HepG2 (cell line): ENCODE data around the gene SLC23A2. TPM values are rescaled to one million over a fixed set of nuclear protein-coding genes. Genes with fewer than 3 reads are reported as not detected.

Source experiments
- CREM ChIP-seq, 2 experiments: sonication (generic) in 1 of 2; formaldehyde crosslinking in 1 of 2; IDR thresholded peaks; 2 replicates each; pipeline versions ENCODE4 v1.4.0 to v1.6.1; 2016 to 2020; ENCODE audit warnings: antibody characterized with exemption in 1 of 2, mild to moderate bottlenecking in 1 of 2, missing genetic modification reagents in 1 of 2
- FUBP1 ChIP-seq: sonication (generic); formaldehyde crosslinking; IDR thresholded peaks from 2 replicates; pipeline ENCODE4 v1.5.1; 2020; ENCODE audit warnings: missing genetic modification reagents, mild to moderate bottlenecking, borderline replicate concordance
- GATA4 ChIP-seq: sonication (generic); IDR thresholded peaks from 2 replicates; pipeline ENCODE4 v1.6.1; 2016; ENCODE audit warnings: antibody characterized with exemption, low read depth, borderline replicate concordance
- NR2F1 ChIP-seq, 2 experiments: fragments of 450-650 bp in 1 of 2; formaldehyde crosslinking in 1 of 2; IDR thresholded peaks; 2 replicates each; pipeline versions ENCODE4 v1.5.0 to v1.6.1; 2016 to 2020; ENCODE audit warnings: mild to moderate bottlenecking in 1 of 2, missing compliant biosample characterization in 1 of 2, missing genetic modification reagents in 1 of 2, moderate library complexity in 1 of 2
- TARDBP ChIP-seq: sonication (generic); formaldehyde crosslinking; IDR thresholded peaks from 2 replicates; pipeline ENCODE4 v1.8.0; 2022; ENCODE audit warnings: mild to moderate bottlenecking, missing genetic modification reagents
- ZNF232 ChIP-seq: sonication (generic); formaldehyde crosslinking; IDR thresholded peaks from 2 replicates; pipeline ENCODE4 v1.4.0; 2020; ENCODE audit warnings: missing genetic modification reagents, borderline replicate concordance
- ZNF792 ChIP-seq: IDR thresholded peaks from 2 replicates; pipeline ENCODE4 v1.6.1; 2016
- polyA plus RNA-seq, 8 experiments: library from polyadenylated mRNA; depleted of rRNA in 3 of 8; stranded (reverse) in 7 of 8; unstranded in 1 of 8; fragments of >200 nt; fragmentation: Illumina TruSeq in 4 of 8; extraction: Trizol in 4 of 8; gene quantifications; 2 replicates each; pipeline versions ENCODE4 v1.2.1 to v1.2.3, GENCODE V29; 2011 to 2016; ENCODE audit warnings: low read depth in 4 of 8, missing spikeins in 1 of 8, mixed read lengths in 1 of 8; ENCODE audit not compliant: insufficient read depth in 1 of 8
- total RNA-seq, 5 experiments: library from RNA; depleted of rRNA; stranded (reverse); fragments of >200 nt; fragmentation: Illumina TruSeq; extraction: Trizol; gene quantifications; 2 replicates each; pipeline ENCODE4 v1.2.3, GENCODE V29; 2016; ENCODE audit warnings: low read depth in 1 of 5
- TF ChIP-seq, protein P1 (sequence below), 2 experiments: sonication (generic) in 1 of 2; formaldehyde crosslinking in 1 of 2; IDR thresholded peaks; 2 replicates each; pipeline versions ENCODE4 v1.4.0 to v1.6.1; 2016 to 2020; ENCODE audit warnings: borderline replicate concordance in 1 of 2, low read depth in 1 of 2, mild to moderate bottlenecking in 1 of 2, missing genetic modification reagents in 1 of 2

Gene SLC23A2
- total and polyA plus RNA-seq, 2 of the 13 experiments (the other 11 are each of a cell fraction or from before 2014, with no cell fraction given), result 42.2 to 51.2 TPM

- TF ChIP-seq FUBP1 (CRISPR knock-in tag), result no peak
- TF ChIP-seq TARDBP (CRISPR knock-in tag), result peak; percentile 27; the same call in 1 of the 2 replicates
- TF ChIP-seq NR2F1 (CRISPR knock-in tag; IDR thresholded peaks at IDR 0.05), result 0 out of 4 replicates have a peak, but pooled peaks of 1 of the 2 experiments have one; percentile 5
- TF ChIP-seq, protein P1, sequence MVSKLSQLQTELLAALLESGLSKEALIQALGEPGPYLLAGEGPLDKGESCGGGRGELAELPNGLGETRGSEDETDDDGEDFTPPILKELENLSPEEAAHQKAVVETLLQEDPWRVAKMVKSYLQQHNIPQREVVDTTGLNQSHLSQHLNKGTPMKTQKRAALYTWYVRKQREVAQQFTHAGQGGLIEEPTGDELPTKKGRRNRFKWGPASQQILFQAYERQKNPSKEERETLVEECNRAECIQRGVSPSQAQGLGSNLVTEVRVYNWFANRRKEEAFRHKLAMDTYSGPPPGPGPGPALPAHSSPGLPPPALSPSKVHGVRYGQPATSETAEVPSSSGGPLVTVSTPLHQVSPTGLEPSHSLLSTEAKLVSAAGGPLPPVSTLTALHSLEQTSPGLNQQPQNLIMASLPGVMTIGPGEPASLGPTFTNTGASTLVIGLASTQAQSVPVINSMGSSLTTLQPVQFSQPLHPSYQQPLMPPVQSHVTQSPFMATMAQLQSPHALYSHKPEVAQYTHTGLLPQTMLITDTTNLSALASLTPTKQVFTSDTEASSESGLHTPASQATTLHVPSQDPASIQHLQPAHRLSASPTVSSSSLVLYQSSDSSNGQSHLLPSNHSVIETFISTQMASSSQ (IDR thresholded peaks at IDR 0.05; ENCODE audit: low read depth), result no peak
- TF ChIP-seq, protein P1 (CRISPR knock-in tag; IDR thresholded peaks at IDR 0.05; ENCODE audit: borderline replicate concordance), result no peak
- TF ChIP-seq GATA4, result no peak
- TF ChIP-seq ZNF792 (CRISPR knock-in tag), result no peak
- 0 out of 2 replicates have a peak, but pooled peaks have one; percentile 3 for TF ChIP-seq CREM (IDR thresholded peaks at IDR 0.05)
- TF ChIP-seq CREM (CRISPR knock-in tag; IDR thresholded peaks at IDR 0.05), result no peak
- no peak for TF ChIP-seq ZNF232 (CRISPR knock-in tag)
- TF ChIP-seq, all 625 proteins: peak for 4
Observed at GRCh38 chr20:4926531-4927156, 74.7 kb downstream of the SLC23A2 start (continued).
